ENCODE data around the gene GLI3. TPM values are rescaled to one million over a fixed set of nuclear protein-coding genes. Genes with fewer than 3 reads are reported as not detected.

GLI3 gene
- total RNA-seq, 1 donor from 2014 or later: 32.0 TPM

DNA sequence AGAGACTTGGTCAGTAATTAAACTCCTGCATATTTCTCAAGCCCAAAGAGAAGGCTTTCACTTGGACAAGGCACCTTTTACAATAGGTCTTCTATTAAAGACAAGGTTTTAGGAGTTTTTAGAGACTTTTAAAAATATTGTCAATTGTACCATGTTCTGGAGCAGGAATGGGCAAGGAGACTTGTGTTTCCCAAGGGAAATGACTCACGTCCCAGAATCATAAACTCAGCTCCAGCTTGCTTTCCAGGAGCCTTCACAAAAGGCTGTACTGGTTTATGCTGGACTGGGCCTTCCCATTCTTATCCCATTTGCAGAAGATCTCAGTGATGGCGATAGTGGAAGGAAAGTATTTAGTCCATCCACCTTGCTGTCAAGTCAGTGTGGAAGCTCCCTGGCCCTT is 7.8 kb upstream of the GLI3 start:
- peaks cover 7% of the 10 kb centered on the region for H3K4me1 ChIP-seq
- H3K4me2 ChIP-seq: no peak overlapping the region
- Mint-ChIP-seq H3K4me3 (no peak overlapping the region), H3K27me3 (ENCODE audit: insufficient read depth, low read depth) (peaks cover 7% of the 10 kb centered on the region), H3K27ac (no peak overlapping the region), H3K4me1 (peaks cover 19% of the 10 kb centered on the region), H3K36me3 (no peaks in the 10 kb centered on the region), H3K9me3 (no peaks in the 10 kb centered on the region)
- no peak for DNase-seq (ENCODE audit: low spot score)
- peaks cover under 1% of the 10 kb centered on the region for H3F3A ChIP-seq (ENCODE audit: low read depth)
- no peaks in the 10 kb centered on the region for H3K79me2 ChIP-seq (ENCODE audit: low read depth)
- no peaks in the 10 kb centered on the region for H3K36me3 ChIP-seq
- H3K9me3 ChIP-seq (ENCODE audit: low read depth): no peaks in the 10 kb centered on the region
- H2AFZ ChIP-seq (replicated peaks): no peak overlapping the region
- TF ChIP-seq, protein P1, sequence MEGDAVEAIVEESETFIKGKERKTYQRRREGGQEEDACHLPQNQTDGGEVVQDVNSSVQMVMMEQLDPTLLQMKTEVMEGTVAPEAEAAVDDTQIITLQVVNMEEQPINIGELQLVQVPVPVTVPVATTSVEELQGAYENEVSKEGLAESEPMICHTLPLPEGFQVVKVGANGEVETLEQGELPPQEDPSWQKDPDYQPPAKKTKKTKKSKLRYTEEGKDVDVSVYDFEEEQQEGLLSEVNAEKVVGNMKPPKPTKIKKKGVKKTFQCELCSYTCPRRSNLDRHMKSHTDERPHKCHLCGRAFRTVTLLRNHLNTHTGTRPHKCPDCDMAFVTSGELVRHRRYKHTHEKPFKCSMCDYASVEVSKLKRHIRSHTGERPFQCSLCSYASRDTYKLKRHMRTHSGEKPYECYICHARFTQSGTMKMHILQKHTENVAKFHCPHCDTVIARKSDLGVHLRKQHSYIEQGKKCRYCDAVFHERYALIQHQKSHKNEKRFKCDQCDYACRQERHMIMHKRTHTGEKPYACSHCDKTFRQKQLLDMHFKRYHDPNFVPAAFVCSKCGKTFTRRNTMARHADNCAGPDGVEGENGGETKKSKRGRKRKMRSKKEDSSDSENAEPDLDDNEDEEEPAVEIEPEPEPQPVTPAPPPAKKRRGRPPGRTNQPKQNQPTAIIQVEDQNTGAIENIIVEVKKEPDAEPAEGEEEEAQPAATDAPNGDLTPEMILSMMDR (IDR thresholded peaks at IDR 0.05): no peak
- TF ChIP-seq EZH2phosphoT487 (IDR thresholded peaks at IDR 0.05): no peak
- no peak for TF ChIP-seq EZH2 (IDR thresholded peaks at IDR 0.05)
- H3K27me3 ChIP-seq: no peaks in the 10 kb centered on the region
- H3K4me3 ChIP-seq: no peak overlapping the region
- no peak overlapping the region for H3K9ac ChIP-seq
- no peak overlapping the region for H3K27ac ChIP-seq
- no peaks in the 10 kb centered on the region for H4K20me1 ChIP-seq (ENCODE audit: low read depth)

DNA sequence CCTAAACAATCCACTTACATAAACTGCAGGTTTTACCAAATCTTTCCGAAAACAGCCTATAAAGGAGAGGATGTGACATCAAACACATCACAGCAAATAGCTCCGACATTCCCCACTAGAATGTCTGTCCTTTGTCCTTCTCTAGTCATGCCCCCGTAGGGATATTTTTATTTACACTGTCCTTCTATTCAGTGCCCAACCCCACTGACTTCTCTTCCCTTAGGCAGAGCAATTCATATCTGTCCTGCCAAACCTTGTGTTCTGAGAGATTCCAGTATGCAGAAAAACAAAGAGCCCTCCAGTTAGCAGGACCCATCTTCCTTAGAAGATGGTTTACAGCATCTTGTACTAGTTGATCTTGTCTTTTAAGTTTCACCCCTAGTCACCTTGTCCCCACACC is 5.4 kb upstream of the GLI3 start:
- no peak for DNase-seq (ENCODE audit: low spot score)
- no peak overlapping the region for H3K9ac ChIP-seq
- peaks cover 22% of the 10 kb centered on the region for H3F3A ChIP-seq (ENCODE audit: low read depth)
- Mint-ChIP-seq H3K4me1 (peaks cover 34% of the 10 kb centered on the region), H3K27ac (no peak overlapping the region), H3K4me3 (no peak overlapping the region), H3K36me3 (no peaks in the 10 kb centered on the region), H3K27me3 (ENCODE audit: insufficient read depth, low read depth) (peaks cover 11% of the 10 kb centered on the region), H3K9me3 (no peaks in the 10 kb centered on the region)
- H3K4me1 ChIP-seq: peaks cover 25% of the 10 kb centered on the region
- no peak for TF ChIP-seq EZH2phosphoT487 (IDR thresholded peaks at IDR 0.05)
- no peak for TF ChIP-seq EZH2 (IDR thresholded peaks at IDR 0.05)
- TF ChIP-seq, protein P1 (IDR thresholded peaks at IDR 0.05): no peak
- H3K79me2 ChIP-seq (ENCODE audit: low read depth): no peaks in the 10 kb centered on the region
- H3K4me3 ChIP-seq: no peak overlapping the region
- H2AFZ ChIP-seq (replicated peaks): no peak overlapping the region
- no peaks in the 10 kb centered on the region for H3K9me3 ChIP-seq (ENCODE audit: low read depth)
- H3K4me2 ChIP-seq: no peak overlapping the region
- H4K20me1 ChIP-seq (ENCODE audit: low read depth): no peaks in the 10 kb centered on the region
- no peaks in the 10 kb centered on the region for H3K36me3 ChIP-seq
- H3K27ac ChIP-seq: no peak overlapping the region
- no peaks in the 10 kb centered on the region for H3K27me3 ChIP-seq

DNA sequence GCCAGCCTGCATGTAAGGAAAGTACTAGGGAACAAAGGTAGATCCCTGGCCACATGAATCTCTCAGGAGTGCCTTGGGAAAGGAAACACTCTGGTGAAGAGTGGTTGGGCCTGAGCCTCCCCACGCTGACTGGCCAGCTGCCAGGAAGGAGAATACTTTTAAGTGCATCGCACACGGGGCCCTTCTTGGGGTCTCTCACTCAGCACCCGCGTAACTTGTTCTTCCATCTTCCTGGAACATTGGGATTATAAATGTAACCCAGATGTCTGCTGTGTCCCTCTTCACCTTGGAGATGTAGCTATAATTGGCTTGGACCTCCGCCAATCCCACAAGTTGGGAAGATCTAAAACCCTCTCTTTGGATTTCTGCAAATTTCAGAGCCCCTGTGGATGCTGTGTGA is 4.4 kb upstream of the GLI3 start:
- peaks cover 4% of the 10 kb centered on the region for H3K79me2 ChIP-seq (ENCODE audit: low read depth)
- no peak for DNase-seq (ENCODE audit: low spot score)
- Mint-ChIP-seq H3K9me3 (no peaks in the 10 kb centered on the region), H3K27me3 (ENCODE audit: insufficient read depth, low read depth) (peaks cover 12% of the 10 kb centered on the region), H3K4me1 (peaks cover 33% of the 10 kb centered on the region), H3K4me3 (no peak overlapping the region), H3K36me3 (no peaks in the 10 kb centered on the region), H3K27ac (no peak overlapping the region)
- H3K4me2 ChIP-seq: no peak overlapping the region
- peaks cover 28% of the 10 kb centered on the region for H3F3A ChIP-seq (ENCODE audit: low read depth)
- TF ChIP-seq EZH2 (IDR thresholded peaks at IDR 0.05) (no peak), EZH2phosphoT487 (IDR thresholded peaks at IDR 0.05) (no peak)
- TF ChIP-seq, protein P1 (IDR thresholded peaks at IDR 0.05): no peak
- H3K27ac ChIP-seq: no peak overlapping the region
- H3K36me3 ChIP-seq: no peaks in the 10 kb centered on the region
- no peaks in the 10 kb centered on the region for H3K9me3 ChIP-seq (ENCODE audit: low read depth)
- H3K9ac ChIP-seq: no peak overlapping the region
- H2AFZ ChIP-seq (replicated peaks): no peak overlapping the region
- H3K27me3 ChIP-seq: no peaks in the 10 kb centered on the region
- H4K20me1 ChIP-seq (ENCODE audit: low read depth): no peaks in the 10 kb centered on the region
- H3K4me3 ChIP-seq: no peak overlapping the region
- H3K4me1 ChIP-seq: peaks cover 25% of the 10 kb centered on the region

Data from neural progenitor cell (in vitro differentiated cells).